Measurements from ENCODE around the gene RAB3A. TPM values are rescaled to one million over a fixed set of nuclear protein-coding genes. Genes with fewer than 3 reads are reported as not detected.

Gene RAB3A
- total RNA-seq, 2 donors from 2014 or later: 0.52 to 8.2 TPM

DNA sequence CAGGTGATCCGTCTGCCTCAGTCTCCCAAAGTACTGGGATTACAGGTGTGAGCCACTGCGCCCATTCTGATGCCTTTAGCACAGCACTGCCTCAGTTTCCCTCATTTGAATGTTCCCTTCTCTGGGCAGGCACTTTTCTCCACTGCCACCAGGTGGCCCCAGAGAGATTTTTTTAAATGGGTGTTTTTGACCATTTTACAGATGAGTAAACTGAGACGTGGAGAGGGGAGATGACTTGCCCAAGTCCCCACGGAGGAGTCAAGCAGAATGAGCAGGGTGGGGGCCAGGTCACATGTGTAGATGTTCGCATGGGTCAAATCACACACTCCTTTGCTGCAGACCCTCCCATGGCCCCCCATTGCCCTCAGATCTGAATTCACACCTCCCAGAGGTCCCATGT, 25.6 kb upstream of the RAB3A start:
- intact Hi-C loops (cut with DNase I): no loop called here
- H3K27ac ChIP-seq: no peak overlapping the region
- 57 to 70% methylated on average over 4 to 5 of the region's 5 CpGs for WGBS, 2 donors
- peaks cover 0 to 22% of the 10 kb centered on the region in 2 donors for H3K27me3 ChIP-seq
- TF ChIP-seq CTCF (IDR thresholded peaks at IDR 0.05) (peak in 4 of 7 experiments; percentile 19 to 36 (median 26)), POLR2A (IDR thresholded peaks at IDR 0.05) (no peak)
- H3K4me1 ChIP-seq: peaks cover 19% of the 10 kb centered on the region
- no peaks in the 10 kb centered on the region for H3K36me3 ChIP-seq (replicated peaks in 1 of 2; ENCODE audit: insufficient read depth in 1 of 2, low read depth in 2 of 2)
- DNase-seq (no peak), ATAC-seq (no peak)
- peaks cover 0 to 9% (median 0%) of the 10 kb centered on the region in 3 donors for H3K9me3 ChIP-seq
- H3K4me3 ChIP-seq: no peak overlapping the region

GRCh38 chr19:18227781-18228271, 24.0 kb upstream of the RAB3A start:
- no peaks in the 10 kb centered on the region for H3K36me3 ChIP-seq (replicated peaks in 1 of 2; ENCODE audit: insufficient read depth in 1 of 2, low read depth in 2 of 2)
- H3K4me3 ChIP-seq: no peak overlapping the region
- H3K27me3 ChIP-seq: peaks cover 0 to 18% of the 10 kb centered on the region in 2 donors
- intact Hi-C loops (cut with DNase I): no loop called here
- WGBS, 2 donors: 50 to 67% methylated on average over 1 to 6 of the region's 6 CpGs
- H3K27ac ChIP-seq: no peak overlapping the region
- H3K9me3 ChIP-seq: no peaks in the 10 kb centered on the region
- TF ChIP-seq CTCF (IDR thresholded peaks at IDR 0.05) (no peak), POLR2A (IDR thresholded peaks at IDR 0.05) (no peak)
- ATAC-seq (no peak), DNase-seq (no peak)
- peaks cover 26% of the 10 kb centered on the region for H3K4me1 ChIP-seq

- H3K27ac ChIP-seq: no peak overlapping the region
- no peak for DNase-seq
- no peaks in the 10 kb centered on the region for H3K36me3 ChIP-seq (replicated peaks in 1 of 2; ENCODE audit: insufficient read depth in 1 of 2, low read depth in 2 of 2)
- no peak for TF ChIP-seq POLR2A (IDR thresholded peaks at IDR 0.05)
- no peaks in the 10 kb centered on the region for H3K9me3 ChIP-seq
- ATAC-seq: no peak
- H3K4me3 ChIP-seq: no peak overlapping the region
- intact Hi-C loops (cut with DNase I): no loop called here
- peaks cover 0 to 13% of the 10 kb centered on the region in 2 donors for H3K27me3 ChIP-seq
- WGBS, 2 donors: 80 to 93% methylated on average over 11 to 17 of the region's 18 CpGs
- peaks cover 26% of the 10 kb centered on the region for H3K4me1 ChIP-seq
These were observed 23.3 kb upstream of the RAB3A start for GRCh38 chr19:18226956-18227780.

DNA sequence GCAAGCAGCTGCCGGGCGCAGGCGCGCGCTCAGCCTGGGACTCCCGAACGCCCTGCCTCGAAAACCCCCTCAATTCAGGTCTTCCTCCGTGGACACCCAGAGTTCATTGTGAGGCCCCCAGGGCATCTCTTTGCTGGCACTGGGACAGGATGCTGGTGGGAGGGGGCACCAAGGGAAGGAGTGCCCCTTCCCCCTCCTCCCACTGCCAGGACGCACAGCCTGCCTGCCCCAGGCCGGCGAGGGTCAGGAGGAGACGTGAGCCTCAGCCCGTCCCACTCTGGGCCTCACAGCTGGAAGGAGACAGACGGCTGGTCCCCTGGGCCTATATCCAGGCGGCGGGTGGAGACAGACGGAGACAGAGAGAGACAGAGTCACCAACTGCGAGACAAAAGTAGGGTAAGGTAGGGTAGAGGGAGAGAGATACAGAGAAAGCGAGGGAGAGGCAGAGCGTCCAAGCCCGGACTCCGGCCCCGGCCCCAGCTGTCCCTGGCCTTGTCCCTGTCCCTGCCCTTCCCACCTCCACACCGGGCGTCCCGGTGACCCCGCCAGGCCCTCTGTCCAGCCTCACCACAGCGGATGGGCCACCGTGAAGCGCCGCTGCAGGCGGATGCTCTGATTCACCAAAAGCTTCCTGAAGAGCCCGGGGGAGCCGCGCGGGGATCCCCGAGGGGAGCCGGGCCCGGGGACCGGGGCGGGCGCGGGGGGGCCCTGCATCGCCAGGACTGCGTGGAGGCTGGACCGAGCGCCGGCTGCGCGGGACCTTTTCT, 22.0 kb upstream of the RAB3A start, which contains the start of gene PDE4C:
TSS of gene PDE4C (minus strand) at position 737 of the 767 bp plus-strand sequence. CDS start at position 714, 23 bp downstream.
- WGBS, 2 donors: 5 to 7% methylated on average over 18 to 51 of the region's 51 CpGs
- ATAC-seq (no peak), DNase-seq (no peak)
- intact Hi-C loops (cut with DNase I): no loop called here
- Histone ChIP-seq H3K27me3 (peaks cover 0 to 13% of the 10 kb centered on the region in 2 donors), H3K9me3 (no peaks in the 10 kb centered on the region), H3K36me3 (replicated peaks in 1 of 2; ENCODE audit: insufficient read depth in 1 of 2, low read depth in 2 of 2) (no peaks in the 10 kb centered on the region), H3K27ac (no peak within 1 kb of the TSS), H3K4me3 (no peak within 1 kb of the TSS), H3K4me1 (peaks cover 26% of the 10 kb centered on the region)
- TF ChIP-seq CTCF (IDR thresholded peaks at IDR 0.05): no peak
- TF ChIP-seq POLR2A (IDR thresholded peaks at IDR 0.05): no peak

GRCh38 chr19:18225355-18225701, 21.5 kb upstream of the RAB3A start:
- H3K27me3 ChIP-seq: peaks cover 0 to 13% of the 10 kb centered on the region in 2 donors
- no peaks in the 10 kb centered on the region for H3K36me3 ChIP-seq (replicated peaks in 1 of 2; ENCODE audit: insufficient read depth in 1 of 2, low read depth in 2 of 2)
- intact Hi-C loops (cut with DNase I): no loop called here
- H3K4me3 ChIP-seq: no peak overlapping the region
- ATAC-seq (no peak), DNase-seq (no peak)
- H3K27ac ChIP-seq: no peak overlapping the region
- TF ChIP-seq CTCF (IDR thresholded peaks at IDR 0.05): no peak
- no peak for TF ChIP-seq POLR2A (IDR thresholded peaks at IDR 0.05)
- H3K9me3 ChIP-seq: no peaks in the 10 kb centered on the region
- H3K4me1 ChIP-seq: peaks cover 26% of the 10 kb centered on the region
- WGBS, 2 donors: 16% methylated on average over 16 of the region's 16 CpGs; no CpG with 5 or more reads in 1 of the 2 donors
